ENCODE results near the gene RAB13. TPM values are rescaled to one million over a fixed set of nuclear protein-coding genes. Genes with fewer than 3 reads are reported as not detected.

Gene RAB13
- total and polyA plus RNA-seq, 7 experiments from 2014 or later = 0.45 to 2.2 (median 1.4) TPM; not detected in 3

DNA sequence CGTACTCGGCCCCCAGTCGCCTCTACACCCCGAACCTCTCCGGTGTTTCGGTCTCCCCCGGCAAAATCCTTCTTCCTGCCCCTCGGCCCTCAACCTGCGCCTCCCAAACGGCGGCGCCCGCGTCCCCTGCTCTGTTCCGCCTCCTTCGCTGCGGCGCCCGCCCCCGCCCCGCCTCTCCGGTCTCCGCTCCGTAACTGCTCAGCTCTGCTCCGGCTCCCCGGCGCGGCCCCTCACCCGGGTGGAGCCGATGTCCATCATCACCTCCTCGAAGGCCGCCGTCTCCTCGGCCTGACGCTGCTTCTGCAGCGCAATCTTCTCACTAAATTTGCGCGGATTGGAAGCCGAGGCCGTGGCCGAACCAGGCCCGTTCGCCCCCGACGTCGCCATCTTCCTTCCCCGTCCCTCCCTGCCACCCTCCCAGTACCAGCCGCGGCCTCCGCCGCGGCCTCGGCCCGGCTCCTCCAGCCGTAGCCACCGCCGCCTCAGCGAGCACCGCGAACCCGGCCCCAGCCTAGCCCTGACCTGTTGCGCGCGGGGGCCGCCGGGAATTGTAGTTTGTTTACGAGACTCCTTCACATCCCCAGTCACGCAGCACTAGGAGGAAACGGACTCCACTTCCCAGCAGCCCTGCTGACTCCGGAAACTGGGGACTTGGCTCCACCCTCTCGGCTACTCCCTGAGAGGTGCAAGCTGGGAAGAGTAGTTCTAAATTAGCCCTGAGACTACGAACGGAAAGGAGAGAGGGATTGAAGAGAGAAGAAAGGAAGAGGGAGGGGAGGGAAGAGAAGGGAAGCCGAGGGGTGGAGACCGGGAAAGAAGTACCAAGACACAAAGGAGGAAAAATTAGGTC, 27.8 kb downstream of the RAB13 start, which contains the start of gene CRTC2:
Gene CRTC2, minus strand, starts transcription at position 502 of the 850 bp plus-strand sequence. Its CDS starts 115 bp downstream, at position 387.
- peaks cover 0 to 17% (median 6%) of the 10 kb centered on the region in 5 donors for H3K36me3 Mint-ChIP-seq
- intact Hi-C loops (cut with micrococcal nuclease) = loop anchor here (1.0 to 5.0 kb wide), 15 partner anchors 9 to 1899 kb away; partner anchors contain the start of genes HAX1 (in 2 of the 2), JTB (in 2 of the 2), RPS27 (in 2 of the 2) and CREB3L4 (in 1 of the 2)
- Histone ChIP-seq H3K4me1 (ENCODE audit: control insufficient read depth in 2 of 2, insufficient read depth in 2 of 2, low read length in 2 of 2) (peaks cover 36% of the 10 kb centered on the region in 2 donors), H3K27me3 (ENCODE audit: control insufficient read depth in 2 of 2, insufficient read depth in 2 of 2, low read length in 2 of 2) (no peaks in the 10 kb centered on the region), H3K9me3 (ENCODE audit: control insufficient read depth in 2 of 3, low read length in 3 of 3) (no peaks in the 10 kb centered on the region), H3K4me3 (ENCODE audit: low read length) (peak within 1 kb of the TSS; percentile 74), H3K27ac (ENCODE audit: low read depth, low read length) (peak within 1 kb of the TSS; percentile 92), H3K36me3 (ENCODE audit: control insufficient read depth in 2 of 3, insufficient read depth in 3 of 3, low read length in 3 of 3) (peaks cover 3 to 29% (median 9%) of the 10 kb centered on the region in 3 experiments)
- DNase-seq (peak; percentile 86 to 99 (median 96)), ATAC-seq (peak; percentile 94)
- H3K27ac Mint-ChIP-seq = peak within 1 kb of the TSS; percentile 89 to 98 (median 94)
- no peaks in the 10 kb centered on the region for H3K9me3 Mint-ChIP-seq
- peak within 1 kb of the TSS; percentile 91 to 100 (median 97) for H3K4me3 Mint-ChIP-seq
- H3K27me3 Mint-ChIP-seq = no peaks in the 10 kb centered on the region
- peaks cover 34 to 71% (median 67%) of the 10 kb centered on the region in 7 donors for H3K4me1 Mint-ChIP-seq
- CTCF ChIA-PET = interaction anchor here (0.8 to 5.5 kb wide), 4 partner anchors 12 to 40 kb away, joined by 3 to 36 read pairs (median 3); partner anchors contain the start of genes DENND4B and JTB
- POLR2A ChIA-PET = interaction anchor here (0.5 to 12.8 kb wide), 10 partner anchors 10 to 288 kb away, joined by 3 to 159 read pairs (median 13); partner anchors contain the start of genes CREB3L4, DENND4B, GATAD2B and ILF2

DNA sequence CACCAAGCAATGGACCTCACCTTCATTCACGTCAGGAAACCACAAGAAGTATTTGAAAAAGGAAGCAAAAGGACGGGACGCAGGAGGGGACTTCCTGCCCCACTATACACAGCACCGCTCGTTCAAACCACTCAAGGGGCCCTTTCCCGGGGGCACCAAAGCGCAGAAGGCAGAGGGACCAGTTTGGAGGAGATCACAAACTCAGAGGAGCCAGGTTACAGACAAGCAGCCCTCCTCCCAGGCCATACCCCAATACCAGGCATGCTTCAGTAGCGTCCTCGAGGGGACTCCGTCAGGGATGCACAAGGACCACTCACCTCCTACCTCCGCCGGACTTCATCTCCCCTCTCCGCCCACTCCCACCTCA, 28.4 kb downstream of the RAB13 start:
- peak in 3 of 9 donors; percentile 34 to 58 (median 42) for DNase-seq
- Mint-ChIP-seq H3K4me3 (peak overlapping the region; percentile 91 to 100 (median 97)), H3K9me3 (no peaks in the 10 kb centered on the region), H3K36me3 (peaks cover 0 to 19% (median 6%) of the 10 kb centered on the region in 5 donors), H3K4me1 (peaks cover 34 to 68% (median 66%) of the 10 kb centered on the region in 7 donors), H3K27ac (peak overlapping the region; percentile 89 to 98 (median 94)), H3K27me3 (no peaks in the 10 kb centered on the region)
- peak overlapping the region; percentile 74 for H3K4me3 ChIP-seq (ENCODE audit: low read length)
- intact Hi-C loops (cut with micrococcal nuclease) = loop anchor here (1.0 to 5.0 kb wide), 16 partner anchors 10 to 1900 kb away; partner anchors contain the start of genes CREB3L4 (in 2 of the 2), DENND4B (in 2 of the 2), HAX1 (in 2 of the 2) and JTB (in 2 of the 2)
- H3K27ac ChIP-seq (ENCODE audit: low read depth, low read length) = peak overlapping the region; percentile 92
- POLR2A ChIA-PET = interaction anchor here (0.5 to 12.8 kb wide), 8 partner anchors 11 to 288 kb away, joined by 3 to 159 read pairs (median 23); partner anchors contain the start of genes CREB3L4, DENND4B, GATAD2B and ILF2
- no peaks in the 10 kb centered on the region for H3K9me3 ChIP-seq (ENCODE audit: control insufficient read depth in 2 of 3, low read length in 3 of 3)
- CTCF ChIA-PET = interaction anchor here (5.5 kb wide), 1 partner anchor 12 kb away, joined by 36 read pairs; the partner anchor contains the start of gene DENND4B
- peaks cover 31 to 34% of the 10 kb centered on the region in 2 donors for H3K4me1 ChIP-seq (ENCODE audit: control insufficient read depth in 2 of 2, insufficient read depth in 2 of 2, low read length in 2 of 2)
- peaks cover 5 to 32% (median 9%) of the 10 kb centered on the region in 3 experiments for H3K36me3 ChIP-seq (ENCODE audit: control insufficient read depth in 2 of 3, insufficient read depth in 3 of 3, low read length in 3 of 3)
- no peaks in the 10 kb centered on the region for H3K27me3 ChIP-seq (ENCODE audit: control insufficient read depth in 2 of 2, insufficient read depth in 2 of 2, low read length in 2 of 2)
- ATAC-seq = peak; percentile 8

DNA sequence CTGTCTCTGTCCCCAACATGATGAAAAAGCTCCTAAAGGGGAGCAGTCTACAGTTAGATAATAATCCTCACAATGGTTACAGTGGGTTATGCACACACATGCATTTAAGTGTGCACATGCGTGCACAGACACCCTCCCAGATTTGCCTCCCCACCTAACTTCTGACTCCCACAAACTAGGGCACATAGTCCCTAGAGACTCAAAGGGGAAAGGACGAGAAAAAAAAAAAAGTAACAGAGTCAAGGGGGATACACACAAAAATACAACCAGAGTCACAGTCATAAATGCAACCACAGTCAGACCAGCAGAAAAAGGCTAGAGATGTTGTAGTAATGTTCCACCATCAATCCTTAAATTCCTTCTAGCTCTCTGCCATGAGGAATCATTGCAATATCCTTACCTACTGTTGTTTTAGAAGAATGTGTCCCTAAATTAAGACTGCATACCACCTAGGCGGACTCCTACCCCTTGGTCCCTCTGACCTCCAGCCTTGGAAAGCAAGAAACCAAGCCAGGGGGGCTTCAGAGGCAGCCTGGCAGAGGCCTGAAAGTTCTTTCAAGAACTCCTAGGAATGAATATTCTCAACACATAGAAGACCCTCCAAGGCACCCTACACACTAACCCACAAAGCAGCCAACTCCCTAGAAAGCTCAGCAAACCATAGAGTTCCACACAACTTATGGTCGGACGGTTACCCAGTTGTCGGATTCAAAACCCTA, 29.0 kb downstream of the RAB13 start:
- POLR2A ChIA-PET = interaction anchor here (0.5 to 12.8 kb wide), 12 partner anchors 9 to 287 kb away, joined by 3 to 159 read pairs (median 8); partner anchors contain the start of genes CREB3L4, DENND4B, GATAD2B and ILF2
- intact Hi-C loops (cut with micrococcal nuclease) = loop anchor here (1.0 to 5.0 kb wide), 5 partner anchors 10 to 1900 kb away; partner anchors contain the start of genes CREB3L4 (in 1 of the 2), DENND4B (in 1 of the 2), GON4L (in 1 of the 2) and INTS3 (in 1 of the 2)

DNA sequence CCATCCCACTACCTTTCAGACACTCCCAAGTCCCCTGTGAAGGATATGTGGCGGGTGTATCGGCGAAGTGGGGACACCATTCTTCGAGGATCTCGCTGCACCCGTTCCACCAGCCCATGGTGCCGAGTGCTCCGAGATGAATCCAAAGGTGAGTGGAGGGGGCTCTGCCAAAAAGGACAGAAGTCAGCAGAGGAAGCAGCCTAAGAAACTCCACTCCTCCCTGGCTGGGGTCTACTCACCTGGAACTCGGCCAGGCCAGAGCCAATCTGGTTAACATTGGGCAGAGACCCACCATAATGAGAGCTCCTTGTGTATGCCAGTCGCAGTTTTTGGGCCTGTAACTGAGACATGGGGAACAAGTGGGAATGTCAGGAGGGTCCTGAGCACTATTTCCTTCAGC, 31.3 kb downstream of the RAB13 start:
- Mint-ChIP-seq H3K36me3 (peaks cover 0 to 30% (median 17%) of the 10 kb centered on the region in 5 donors), H3K27ac (peak overlapping the region in 4 of 9 donors; percentile 31 to 90 (median 86)), H3K4me3 (peak overlapping the region in 5 of 10 donors; percentile 7 to 56 (median 45)), H3K4me1 (peaks cover 32 to 64% (median 51%) of the 10 kb centered on the region in 7 donors), H3K9me3 (no peaks in the 10 kb centered on the region), H3K27me3 (no peaks in the 10 kb centered on the region)
- intact Hi-C loops (cut with micrococcal nuclease) = loop anchor here (5.0 kb wide), 2 partner anchors 228 to 1902 kb away; partner anchors contain the start of genes GON4L (in 1 of the 2), INTS3 (in 1 of the 2) and SYT11 (in 1 of the 2)
- Histone ChIP-seq H3K4me1 (ENCODE audit: control insufficient read depth in 2 of 2, insufficient read depth in 2 of 2, low read length in 2 of 2) (peaks cover 27 to 33% of the 10 kb centered on the region in 2 donors), H3K9me3 (ENCODE audit: control insufficient read depth in 2 of 3, low read length in 3 of 3) (no peaks in the 10 kb centered on the region), H3K27ac (ENCODE audit: low read depth, low read length) (peak overlapping the region; percentile 25), H3K36me3 (ENCODE audit: control insufficient read depth in 2 of 3, insufficient read depth in 3 of 3, low read length in 3 of 3) (peaks cover 27 to 57% (median 29%) of the 10 kb centered on the region in 3 experiments), H3K4me3 (ENCODE audit: low read length) (no peak overlapping the region), H3K27me3 (ENCODE audit: control insufficient read depth in 2 of 2, insufficient read depth in 2 of 2, low read length in 2 of 2) (no peaks in the 10 kb centered on the region)
- DNase-seq (no peak), ATAC-seq (no peak)
- ChIA-PET CTCF (interaction anchor here (2.3 to 5.5 kb wide), 2 partner anchors 9 to 32 kb away, joined by 11 to 36 read pairs; partner anchors contain the start of genes DENND4B and RAB13), POLR2A (interaction anchor here (1.3 to 12.8 kb wide), 4 partner anchors 11 to 35 kb away, joined by 3 to 159 read pairs (median 106); partner anchors contain the start of genes CREB3L4, DENND4B, JTB and RPS27)

More for the DNA sequence above, 29.0 kb downstream of the RAB13 start:
- no peaks in the 10 kb centered on the region for H3K27me3 ChIP-seq (ENCODE audit: control insufficient read depth in 2 of 2, insufficient read depth in 2 of 2, low read length in 2 of 2)
- H3K27ac Mint-ChIP-seq = peak overlapping the region; percentile 89 to 98 (median 94)
- H3K4me1 ChIP-seq (ENCODE audit: control insufficient read depth in 2 of 2, insufficient read depth in 2 of 2, low read length in 2 of 2) = peaks cover 27 to 33% of the 10 kb centered on the region in 2 donors
- peaks cover 0 to 21% (median 6%) of the 10 kb centered on the region in 5 donors for H3K36me3 Mint-ChIP-seq
- peak overlapping the region; percentile 92 for H3K27ac ChIP-seq (ENCODE audit: low read depth, low read length)
- no peak for DNase-seq
- H3K9me3 ChIP-seq (ENCODE audit: control insufficient read depth in 2 of 3, low read length in 3 of 3) = no peaks in the 10 kb centered on the region
- H3K27me3 Mint-ChIP-seq = no peaks in the 10 kb centered on the region
- H3K36me3 ChIP-seq (ENCODE audit: control insufficient read depth in 2 of 3, insufficient read depth in 3 of 3, low read length in 3 of 3) = peaks cover 11 to 38% (median 13%) of the 10 kb centered on the region in 3 experiments
- no peak for ATAC-seq
- peak overlapping the region; percentile 91 to 100 (median 97) for H3K4me3 Mint-ChIP-seq
- no peaks in the 10 kb centered on the region for H3K9me3 Mint-ChIP-seq
- H3K4me1 Mint-ChIP-seq = peaks cover 30 to 64% (median 60%) of the 10 kb centered on the region in 7 donors
- peak overlapping the region; percentile 74 for H3K4me3 ChIP-seq (ENCODE audit: low read length)
- CTCF ChIA-PET = interaction anchor here (0.7 to 5.5 kb wide), 5 partner anchors 11 to 159 kb away, joined by 3 to 36 read pairs (median 4); partner anchors contain the start of genes DENND4B, GATAD2B and JTB

DNA sequence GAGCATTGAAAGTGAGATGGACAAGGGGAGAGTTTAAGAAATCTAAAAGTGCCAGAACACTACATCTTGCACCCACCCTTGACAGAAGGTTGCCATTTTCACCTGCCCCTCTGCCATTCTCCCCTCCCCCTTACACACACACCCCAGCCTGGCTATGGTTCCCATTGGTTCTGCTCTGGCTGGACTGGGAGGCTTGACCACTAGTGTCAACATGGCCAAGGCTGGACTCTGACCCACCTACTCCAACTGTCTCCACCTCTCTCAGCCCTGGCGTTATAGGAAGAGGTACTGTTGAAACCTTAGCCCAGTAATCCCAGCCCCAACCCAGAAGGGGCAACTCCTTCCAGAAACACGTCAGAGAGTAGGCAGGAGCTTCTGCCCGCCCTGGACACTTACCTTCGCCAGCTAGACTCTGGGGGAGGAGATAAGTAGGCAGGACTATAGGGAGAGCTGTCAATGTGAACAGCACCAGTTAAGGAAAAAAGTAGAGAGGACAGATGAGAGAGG, 32.2 kb downstream of the RAB13 start:
- ChIA-PET POLR2A (interaction anchor here (0.7 to 12.8 kb wide), 6 partner anchors 9 to 32 kb away, joined by 3 to 159 read pairs (median 49); partner anchors contain the start of genes CREB3L4, DENND4B, JTB and SLC39A1), CTCF (interaction anchor here (2.3 to 5.5 kb wide), 2 partner anchors 8 to 33 kb away, joined by 11 to 36 read pairs; partner anchors contain the start of genes DENND4B and RAB13)
- Mint-ChIP-seq H3K4me1 (peaks cover 32 to 61% (median 50%) of the 10 kb centered on the region in 7 donors), H3K27me3 (no peaks in the 10 kb centered on the region), H3K9me3 (no peaks in the 10 kb centered on the region), H3K4me3 (peak overlapping the region in 9 of 10 donors; percentile 7 to 74 (median 36)), H3K27ac (peak overlapping the region; percentile 7 to 89 (median 75)), H3K36me3 (peaks cover 0 to 32% (median 17%) of the 10 kb centered on the region in 5 donors)
- no peak overlapping the region for H3K4me3 ChIP-seq (ENCODE audit: low read length)
- no peak for ATAC-seq
- peaks cover 27 to 63% (median 34%) of the 10 kb centered on the region in 3 experiments for H3K36me3 ChIP-seq (ENCODE audit: control insufficient read depth in 2 of 3, insufficient read depth in 3 of 3, low read length in 3 of 3)
- no peaks in the 10 kb centered on the region for H3K27me3 ChIP-seq (ENCODE audit: control insufficient read depth in 2 of 2, insufficient read depth in 2 of 2, low read length in 2 of 2)
- intact Hi-C loops (cut with micrococcal nuclease) = no loop called here
- H3K9me3 ChIP-seq (ENCODE audit: control insufficient read depth in 2 of 3, low read length in 3 of 3) = no peaks in the 10 kb centered on the region
- peaks cover 27 to 33% of the 10 kb centered on the region in 2 donors for H3K4me1 ChIP-seq (ENCODE audit: control insufficient read depth in 2 of 2, insufficient read depth in 2 of 2, low read length in 2 of 2)
- H3K27ac ChIP-seq (ENCODE audit: low read depth, low read length) = peak overlapping the region; percentile 30
- DNase-seq = no peak

Data from naive thymus-derived CD4-positive, alpha-beta T cell (primary cell).